ENCODE results near the gene TRIM49. TPM values are rescaled to one million over a fixed set of nuclear protein-coding genes. Genes with fewer than 3 reads are reported as not detected.
"Not testable (repeated sequence)": the region's sequence is repeated elsewhere in the genome, so short reads cannot be mapped to it uniquely, and the experiment has no call there.

TRIM49 gene, protein sequence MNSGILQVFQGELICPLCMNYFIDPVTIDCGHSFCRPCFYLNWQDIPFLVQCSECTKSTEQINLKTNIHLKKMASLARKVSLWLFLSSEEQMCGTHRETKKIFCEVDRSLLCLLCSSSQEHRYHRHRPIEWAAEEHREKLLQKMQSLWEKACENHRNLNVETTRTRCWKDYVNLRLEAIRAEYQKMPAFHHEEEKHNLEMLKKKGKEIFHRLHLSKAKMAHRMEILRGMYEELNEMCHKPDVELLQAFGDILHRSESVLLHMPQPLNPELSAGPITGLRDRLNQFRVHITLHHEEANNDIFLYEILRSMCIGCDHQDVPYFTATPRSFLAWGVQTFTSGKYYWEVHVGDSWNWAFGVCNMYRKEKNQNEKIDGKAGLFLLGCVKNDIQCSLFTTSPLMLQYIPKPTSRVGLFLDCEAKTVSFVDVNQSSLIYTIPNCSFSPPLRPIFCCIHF
- not detected for total RNA-seq

DNA sequence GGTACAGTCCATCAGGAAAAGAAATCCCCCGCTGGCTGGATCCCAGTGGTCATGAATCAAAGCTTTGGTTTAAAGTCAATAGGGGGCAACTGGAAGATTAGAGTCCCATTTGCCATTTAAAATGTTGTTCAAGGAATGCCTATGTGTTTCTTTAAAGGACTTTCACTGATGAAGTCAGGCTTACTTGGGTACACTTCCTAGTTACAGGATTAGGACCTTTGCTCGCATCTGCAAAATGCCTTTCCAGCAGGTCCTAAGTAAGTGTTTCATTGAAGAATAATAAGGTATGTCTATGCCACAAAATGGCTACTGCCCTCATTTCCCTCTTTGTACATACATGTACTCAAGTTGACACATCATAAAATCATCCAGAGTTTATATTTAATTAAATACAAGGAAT is at the start of gene TRIM49:
Gene TRIM49 (minus strand): TSS at position 101 of the 400 bp plus-strand sequence. CDS start 4,106 bp downstream, outside the sequence.
- CTCF ChIA-PET; H3K27ac Mint-ChIP-seq; DNase-seq; POLR2A ChIA-PET; H3K4me1 Mint-ChIP-seq (ENCODE audit: low read depth); H3K9me3 Mint-ChIP-seq (ENCODE audit: insufficient read depth); H3K4me3 Mint-ChIP-seq; H3K36me3 Mint-ChIP-seq (ENCODE audit: low read depth); H3K27me3 Mint-ChIP-seq (ENCODE audit: low read depth); ATAC-seq: not testable (repeated sequence)

DNA sequence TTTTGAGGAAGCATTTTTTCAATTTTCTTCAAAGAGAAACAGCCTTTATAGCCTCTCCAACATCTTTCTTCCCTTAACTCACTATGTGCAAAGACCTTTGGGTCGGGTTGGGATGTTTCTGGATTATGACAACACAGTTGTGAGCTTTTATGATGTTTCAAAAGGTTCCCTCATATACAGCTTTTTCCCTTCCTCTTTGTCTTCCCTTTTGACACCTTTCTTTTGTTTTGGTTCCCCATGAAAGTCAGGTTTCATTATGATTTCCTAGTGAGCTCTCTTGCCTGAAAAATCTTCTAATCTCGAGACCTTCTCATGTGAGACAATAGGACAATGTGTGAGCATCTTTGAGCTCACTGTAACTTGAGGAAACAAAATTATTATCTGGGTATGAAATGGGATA is 18.3 kb upstream of the TRIM49 start:
- H3K9me3 Mint-ChIP-seq (ENCODE audit: insufficient read depth); H3K36me3 Mint-ChIP-seq (ENCODE audit: low read depth); DNase-seq; ATAC-seq; H3K4me3 Mint-ChIP-seq; H3K27ac Mint-ChIP-seq; H3K27me3 Mint-ChIP-seq (ENCODE audit: low read depth); CTCF ChIA-PET; POLR2A ChIA-PET; H3K4me1 Mint-ChIP-seq (ENCODE audit: low read depth): not testable (repeated sequence)

DNA sequence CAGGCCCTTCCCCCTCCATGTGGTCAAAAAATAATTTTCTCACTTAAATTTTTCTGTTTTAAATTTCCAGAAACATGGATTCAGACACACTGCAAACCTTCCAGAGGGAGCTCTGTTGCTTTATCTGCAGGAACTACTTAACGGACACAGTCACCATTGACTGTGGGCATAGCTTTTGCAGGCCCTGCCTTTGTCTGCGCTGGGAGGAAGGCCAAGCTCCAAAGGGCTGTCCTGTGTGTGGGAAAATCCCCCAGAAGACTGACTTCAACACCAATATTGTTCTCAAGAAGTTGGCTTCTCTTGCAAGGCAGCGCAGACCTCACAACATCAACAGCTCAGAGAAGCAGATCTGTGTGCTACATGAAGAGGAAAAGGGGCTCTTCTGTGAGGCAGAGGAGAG is 11.6 kb upstream of the TRIM49 start:
- DNase-seq; H3K36me3 Mint-ChIP-seq (ENCODE audit: low read depth); H3K27ac Mint-ChIP-seq; H3K4me3 Mint-ChIP-seq; H3K4me1 Mint-ChIP-seq (ENCODE audit: low read depth); H3K9me3 Mint-ChIP-seq (ENCODE audit: insufficient read depth); CTCF ChIA-PET; H3K27me3 Mint-ChIP-seq (ENCODE audit: low read depth); POLR2A ChIA-PET; ATAC-seq: not testable (repeated sequence)

DNA sequence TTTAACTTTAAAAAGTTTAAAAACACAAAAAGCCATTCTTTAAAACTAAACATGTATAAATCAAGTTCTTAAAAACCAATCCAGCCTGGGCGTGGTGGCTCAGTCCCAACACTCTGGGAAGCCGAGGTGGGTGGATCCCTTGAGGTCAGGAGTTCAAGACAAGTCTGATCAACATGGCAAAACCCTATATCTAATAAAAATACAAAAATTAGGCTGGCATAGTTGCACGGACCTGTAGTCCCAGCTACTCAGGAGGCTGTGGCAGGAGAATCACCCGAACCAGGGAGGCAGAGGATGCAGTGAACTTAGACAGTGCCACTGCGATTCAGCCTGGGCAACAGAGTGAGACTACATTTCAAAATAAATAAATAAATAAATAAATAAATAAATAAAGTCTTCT is 5.2 kb upstream of the TRIM49 start:
- CTCF ChIA-PET; H3K9me3 Mint-ChIP-seq (ENCODE audit: insufficient read depth); H3K4me1 Mint-ChIP-seq (ENCODE audit: low read depth); H3K4me3 Mint-ChIP-seq; POLR2A ChIA-PET; H3K27me3 Mint-ChIP-seq (ENCODE audit: low read depth); DNase-seq; ATAC-seq; H3K36me3 Mint-ChIP-seq (ENCODE audit: low read depth); H3K27ac Mint-ChIP-seq: not testable (repeated sequence)

DNA sequence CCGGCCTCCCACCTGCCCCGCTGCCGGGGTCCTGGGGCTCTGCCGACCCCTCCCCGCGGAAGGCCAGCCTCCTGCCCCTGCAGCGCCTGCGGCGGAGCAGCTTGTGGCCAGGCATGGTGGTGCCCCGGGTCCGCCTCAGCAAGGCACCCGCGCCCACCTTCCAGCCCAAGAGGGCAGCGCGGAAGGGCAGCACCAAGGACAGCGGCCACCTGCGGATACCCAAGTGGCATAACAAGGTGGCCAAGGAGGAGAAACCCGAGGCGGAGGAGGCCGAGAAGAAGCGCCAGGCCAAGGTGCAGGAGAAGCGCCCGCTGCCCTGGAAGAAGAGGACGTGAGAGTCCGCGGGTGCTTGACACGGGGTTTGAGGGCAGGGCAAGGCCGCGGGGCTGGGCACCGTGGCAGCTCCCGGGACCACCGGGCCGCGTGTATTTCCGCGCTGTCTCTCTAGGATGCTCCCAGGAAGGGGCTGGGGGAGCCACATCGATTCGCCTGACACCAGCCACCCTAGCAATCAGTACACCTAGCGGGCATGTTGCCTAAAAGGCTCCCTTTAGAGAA is 20.8 kb downstream of the TRIM49 start:
- DNase-seq; POLR2A ChIA-PET; H3K27me3 Mint-ChIP-seq (ENCODE audit: low read depth); CTCF ChIA-PET; H3K4me3 Mint-ChIP-seq; ATAC-seq; H3K4me1 Mint-ChIP-seq (ENCODE audit: low read depth); H3K27ac Mint-ChIP-seq; H3K9me3 Mint-ChIP-seq (ENCODE audit: insufficient read depth); H3K36me3 Mint-ChIP-seq (ENCODE audit: low read depth): not testable (repeated sequence)

DNA sequence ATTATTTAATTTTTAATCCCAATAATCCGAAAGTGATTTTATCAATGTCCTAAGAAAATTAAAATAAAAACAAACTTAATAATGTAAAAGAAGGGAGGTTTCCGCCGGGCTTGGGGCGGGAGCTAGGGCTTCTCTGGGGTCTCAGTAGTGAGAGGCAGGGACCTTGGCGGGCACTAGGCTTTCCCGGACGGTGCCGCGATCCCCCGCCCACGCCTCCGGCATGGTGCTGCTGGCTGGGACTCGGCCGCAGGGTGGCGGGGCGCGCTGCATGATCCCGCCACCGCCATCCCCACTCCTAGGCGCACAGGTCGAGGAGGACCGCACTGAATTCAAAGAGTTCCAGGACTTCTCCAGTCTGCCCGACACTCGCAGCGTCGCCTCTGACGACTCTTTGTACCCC is 22.6 kb downstream of the TRIM49 start:
- H3K4me1 Mint-ChIP-seq (ENCODE audit: low read depth); H3K27ac Mint-ChIP-seq; CTCF ChIA-PET; H3K36me3 Mint-ChIP-seq (ENCODE audit: low read depth); DNase-seq; POLR2A ChIA-PET; H3K27me3 Mint-ChIP-seq (ENCODE audit: low read depth); ATAC-seq; H3K9me3 Mint-ChIP-seq (ENCODE audit: insufficient read depth); H3K4me3 Mint-ChIP-seq: not testable (repeated sequence)

DNA sequence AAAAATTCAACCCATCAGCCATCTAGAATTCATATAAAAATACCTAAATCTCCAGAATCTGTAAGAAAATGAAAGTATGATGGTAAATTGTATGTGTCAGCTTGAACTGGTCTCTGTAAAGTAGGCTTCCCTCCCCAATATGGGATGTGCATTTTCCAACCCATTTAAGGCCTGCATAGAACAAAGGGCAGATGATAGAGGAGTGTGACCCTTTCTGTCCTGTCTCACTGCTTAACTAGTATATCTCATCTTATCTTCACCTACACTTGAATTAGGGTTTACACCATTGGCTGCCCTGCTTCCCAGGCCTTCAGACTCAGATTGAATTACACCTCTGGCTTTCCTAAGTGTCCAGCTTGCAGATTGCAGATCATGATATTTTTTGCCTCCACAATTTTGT is 57.6 kb downstream of the TRIM49 start:
- H3K4me3 Mint-ChIP-seq, POLR2A ChIA-PET, ATAC-seq: not testable (repeated sequence)

More for the DNA sequence above, 57.6 kb downstream of the TRIM49 start:
- H3K4me1 Mint-ChIP-seq (ENCODE audit: low read depth); H3K36me3 Mint-ChIP-seq (ENCODE audit: low read depth); DNase-seq; H3K27ac Mint-ChIP-seq; H3K9me3 Mint-ChIP-seq (ENCODE audit: insufficient read depth); CTCF ChIA-PET; H3K27me3 Mint-ChIP-seq (ENCODE audit: low read depth): not testable (repeated sequence)

Other genes with a start within 250 kb of the TRIM49 start
- not detected for gene TRIM77, start 98.3 kb downstream of the TRIM49 start, total RNA-seq
- gene TRIM64B, start 69.9 kb upstream of the TRIM49 start, total RNA-seq = not detected
- not detected for gene TRIM49D1, start 113.7 kb upstream of the TRIM49 start, total RNA-seq
- not detected for gene TRIM49D2, start 115.5 kb upstream of the TRIM49 start, total RNA-seq
- gene TRIM64, start 157.5 kb upstream of the TRIM49 start, total RNA-seq = not detected
- not detected for gene TRIM49C, start 222.5 kb upstream of the TRIM49 start, total RNA-seq

All from activated CD8-positive, alpha-beta T cell treated with anti-CD3 and anti-CD28 coated beads, Interleukin-2, amount 10 ng/mL, durations not matched to agents 7 days and 5 days (primary cell).